RWPE1 (cell line): ENCODE results near the gene PLCB1.

Source experiments
- CTCF ChIA-PET: fragments of 350-600 bp; sonication (Branson Sonifier 250); formaldehyde crosslinking; extraction: SDS; loops from one replicate; lab custom pipeline; 2021; lab: Yijun Ruan, JAX
- POLR2A ChIA-PET: fragments of 400-600 bp; formaldehyde crosslinking; extraction: SDS; loops from one replicate; lab custom pipeline; 2020; ENCODE audit warnings: antibody characterized with exemption; ENCODE audit not compliant: low non-redundant PET; lab: Yijun Ruan, JAX
- DNase-seq: peaks from one replicate; pipeline ENCODE4 v3.0.0; 2012; ENCODE audit warnings: low spot score
- H3K27ac ChIP-seq: fragments of 450-650 bp; 2 replicates; pipeline ENCODE4 v1.5.1; 2017
- CTCF ChIP-seq: fragments of 450-650 bp; conservative IDR thresholded peaks from 2 replicates; pipeline ENCODE4 v1.5.1; 2017; ENCODE audit warnings: low read depth, mild to moderate bottlenecking

The PLCB1 gene

DNA sequence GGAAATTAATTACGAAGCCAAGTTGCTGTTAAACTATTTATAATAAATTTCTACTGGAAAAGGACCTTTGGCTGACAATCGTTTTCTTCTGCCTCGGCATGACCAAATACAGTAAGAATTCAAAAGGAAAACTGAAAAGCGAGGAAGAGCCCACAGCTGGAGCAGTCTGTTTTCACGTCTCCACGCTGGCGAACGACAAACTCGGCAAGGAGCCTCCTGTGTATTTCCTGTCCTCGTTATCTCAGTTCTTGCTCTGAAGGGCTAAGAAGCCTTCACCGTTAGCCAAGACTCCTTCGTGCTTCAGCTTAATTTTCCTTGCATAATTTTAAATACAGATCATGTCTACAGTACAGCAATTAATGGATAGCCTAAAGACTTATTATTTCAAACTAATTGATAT, 722.5 kb downstream of the PLCB1 start:
- TF ChIP-seq CTCF, result no peak
- no peak overlapping the region for H3K27ac ChIP-seq
- ChIA-PET POLR2A (no interaction called here), CTCF (interaction anchor here (1.0 to 1.9 kb wide), 5 partner anchors 14 to 539 kb away, joined by 3 to 9 read pairs (median 7); no protein-coding TSS in a partner anchor)
- no peak for DNase-seq

DNA sequence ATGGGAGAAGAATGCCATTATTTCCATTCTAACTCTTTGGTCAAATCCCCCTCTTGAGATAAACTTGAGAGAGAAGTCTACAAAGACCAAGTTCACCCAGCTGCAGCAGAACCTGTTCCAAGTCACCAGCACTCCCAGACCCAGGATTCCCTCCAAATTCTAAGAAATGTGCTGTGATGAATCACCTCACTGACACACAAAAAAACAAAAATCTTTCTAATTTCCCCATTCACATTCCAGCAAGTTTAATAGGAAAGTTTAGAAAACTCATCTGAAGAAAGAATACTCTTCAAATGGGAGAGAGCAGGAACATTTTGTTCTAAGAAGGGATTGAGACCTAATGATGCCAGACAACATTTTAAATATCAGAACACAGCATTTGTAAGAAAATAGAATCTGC, 723.2 kb downstream of the PLCB1 start:
- DNase-seq, result no peak
- ChIA-PET CTCF (no interaction called here), POLR2A (no interaction called here)
- no peak overlapping the region for H3K27ac ChIP-seq
- no peak for TF ChIP-seq CTCF

GRCh38 chr20:8856668-8857067, 724.6 kb downstream of the PLCB1 start:
- H3K27ac ChIP-seq, result no peak overlapping the region
- POLR2A ChIA-PET, result no interaction called here
- CTCF ChIA-PET, result no interaction called here
- no peak for DNase-seq
- TF ChIP-seq CTCF, result no peak

DNA sequence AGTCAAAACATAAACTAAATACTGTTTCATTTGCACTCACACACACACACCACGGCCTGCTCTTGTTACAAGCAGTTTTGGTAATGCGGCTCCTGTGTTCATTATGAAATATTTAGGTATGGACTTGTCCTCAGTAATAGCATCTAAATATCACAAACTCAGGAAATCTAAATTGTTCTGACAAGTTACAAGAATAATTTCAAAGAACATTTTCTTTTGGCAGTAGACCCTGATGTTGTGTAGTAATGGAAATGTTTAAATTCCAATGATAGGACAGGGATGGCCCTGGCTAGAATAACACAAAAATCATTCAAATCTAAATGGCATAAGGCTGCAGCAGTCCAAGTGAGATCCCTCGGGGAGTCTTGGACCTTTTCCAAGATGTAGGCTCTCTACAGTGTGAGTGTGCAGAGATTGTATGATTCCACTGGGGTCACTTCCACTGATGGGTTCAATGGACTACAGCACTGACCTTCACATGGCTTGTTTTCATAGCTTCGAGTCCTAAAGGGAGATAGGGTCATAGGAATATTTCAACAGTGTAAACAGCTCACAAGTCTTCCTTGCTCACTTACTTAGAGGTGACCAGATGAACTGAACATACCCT, 726.2 kb downstream of the PLCB1 start:
- TF ChIP-seq CTCF, result no peak
- CTCF ChIA-PET, result no interaction called here
- no peak for DNase-seq
- POLR2A ChIA-PET, result no interaction called here
- H3K27ac ChIP-seq, result no peak overlapping the region

DNA sequence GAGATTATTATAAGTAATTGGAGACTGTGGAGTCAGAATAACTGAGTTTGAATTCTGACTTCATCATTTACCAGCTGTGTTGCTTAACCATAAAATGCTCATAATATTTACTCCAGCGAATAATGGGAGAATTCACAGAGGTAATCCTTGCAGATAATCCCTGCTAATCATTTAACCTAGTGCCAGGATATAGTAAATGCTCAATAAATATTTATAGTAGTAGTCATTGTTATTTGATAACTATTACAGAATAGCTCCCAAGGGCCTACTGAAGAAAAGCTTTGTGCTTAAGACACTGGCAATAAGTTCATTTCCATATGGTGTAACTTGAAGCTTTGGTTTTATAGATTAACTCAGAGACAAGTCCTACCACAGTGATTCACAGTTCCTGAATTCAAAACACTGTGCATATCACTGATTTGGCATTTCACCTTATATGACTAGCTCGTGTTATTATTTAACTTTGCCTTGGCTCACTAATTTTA, 728.0 kb downstream of the PLCB1 start:
- ChIA-PET CTCF (interaction anchor here (1.0 kb wide), 1 partner anchor 548 kb away, joined by 4 read pairs; no protein-coding TSS in a partner anchor), POLR2A (no interaction called here)
- no peak for TF ChIP-seq CTCF
- DNase-seq, result peak; percentile 41
- H3K27ac ChIP-seq, result no peak overlapping the region

DNA sequence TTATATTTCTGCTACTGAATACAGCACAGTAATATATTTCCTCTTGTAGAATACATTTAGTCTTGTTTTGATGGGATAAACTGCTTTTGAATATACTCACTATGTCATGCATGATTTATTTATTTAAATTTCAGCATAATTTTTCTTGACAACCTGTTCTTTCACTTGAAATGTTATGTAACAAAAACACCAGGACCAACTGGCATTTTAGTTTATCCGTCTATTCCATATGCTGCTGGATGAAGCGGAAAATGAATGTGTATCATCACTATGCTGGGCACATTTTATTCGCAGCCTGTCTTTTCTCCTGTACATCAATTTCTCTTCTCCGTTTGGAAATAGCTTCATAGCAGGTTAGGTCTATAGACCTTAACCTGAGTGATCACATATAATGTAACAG, 730.0 kb downstream of the PLCB1 start:
- no peak for TF ChIP-seq CTCF
- ChIA-PET CTCF (interaction anchor here (0.5 to 1.7 kb wide), 2 partner anchors 8 to 711 kb away, joined by 3 to 6 read pairs; no protein-coding TSS in a partner anchor), POLR2A (no interaction called here)

More for the DNA sequence above, 730.0 kb downstream of the PLCB1 start:
- DNase-seq, result no peak
- H3K27ac ChIP-seq, result no peak overlapping the region
